GM18907 (cell line): ENCODE measurements around the gene BCL11A.

Experiments
- ATAC-seq: cut with Tn5 transposase; IDR thresholded peaks from one replicate; pipeline ENCODE4 v1.9.1; 2021; ENCODE audit warnings: mild to moderate bottlenecking, moderate library complexity; ENCODE audit not compliant: unreplicated experiment

Gene BCL11A

GRCh38 chr2:60553495-60554073, at the start of gene BCL11A:
Gene BCL11A (minus strand): TSS chr2:60553654. CDS start chr2:60553270, 384 bp downstream.
- no peak for ATAC-seq

DNA sequence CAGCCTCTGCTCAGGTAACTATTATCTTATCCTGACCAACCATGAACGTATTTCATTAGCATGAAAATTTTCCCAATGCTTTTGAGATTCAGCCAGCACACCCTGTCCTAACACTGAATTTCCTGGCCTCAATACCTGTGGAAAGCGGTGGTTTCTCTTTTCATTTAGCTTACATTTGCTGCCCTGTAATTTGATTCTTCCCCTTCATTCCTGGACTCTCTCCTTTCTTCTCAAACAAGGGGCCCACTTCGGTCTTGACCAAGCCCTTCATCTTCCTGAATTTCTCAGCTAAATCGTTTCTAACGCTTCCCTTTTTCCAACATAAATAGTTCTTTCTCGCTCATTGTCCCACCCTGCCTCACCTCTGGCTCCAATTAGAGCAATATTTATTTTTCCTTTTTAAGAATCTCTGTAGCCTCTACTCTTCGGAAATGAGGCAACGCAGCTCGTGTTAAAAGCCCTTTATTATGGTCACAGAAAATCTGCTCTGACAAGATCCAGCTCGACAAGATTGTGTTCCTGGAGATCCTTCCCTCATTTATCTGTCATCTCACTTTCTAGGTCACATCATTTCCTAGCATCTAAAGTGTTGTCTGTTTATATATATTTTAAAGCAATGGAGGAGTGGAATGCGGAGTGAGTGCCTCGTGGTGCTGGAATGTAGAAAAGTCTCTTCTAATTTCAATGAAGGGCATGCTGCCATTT, 49.5 kb upstream of the BCL11A start:
- no peak for ATAC-seq

- peak; percentile 59 for ATAC-seq
These were observed 48.9 kb upstream of the BCL11A start for GRCh38 chr2:60602388-60602787.

GRCh38 chr2:60598271-60598670, 44.8 kb upstream of the BCL11A start:
- ATAC-seq, result no peak

DNA sequence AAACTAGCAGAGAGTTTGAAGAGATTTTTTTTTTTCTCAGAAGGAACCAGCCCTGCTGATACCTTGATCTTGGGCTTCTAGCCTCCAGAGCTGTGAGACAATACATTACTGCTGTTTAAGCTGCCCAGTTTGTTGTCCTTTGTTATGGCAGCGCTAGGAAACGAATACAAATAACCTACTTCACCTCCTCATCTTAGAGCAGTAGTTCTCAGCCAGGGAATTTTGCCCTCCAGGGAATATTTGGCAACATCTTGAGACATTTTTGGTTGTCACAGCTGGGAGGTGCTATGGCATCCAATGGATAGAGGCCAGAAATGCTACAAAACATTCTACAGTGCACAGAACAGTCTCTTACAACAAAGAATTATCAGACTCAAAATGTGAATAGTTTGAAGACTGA, 43.9 kb upstream of the BCL11A start:
- no peak for ATAC-seq

DNA sequence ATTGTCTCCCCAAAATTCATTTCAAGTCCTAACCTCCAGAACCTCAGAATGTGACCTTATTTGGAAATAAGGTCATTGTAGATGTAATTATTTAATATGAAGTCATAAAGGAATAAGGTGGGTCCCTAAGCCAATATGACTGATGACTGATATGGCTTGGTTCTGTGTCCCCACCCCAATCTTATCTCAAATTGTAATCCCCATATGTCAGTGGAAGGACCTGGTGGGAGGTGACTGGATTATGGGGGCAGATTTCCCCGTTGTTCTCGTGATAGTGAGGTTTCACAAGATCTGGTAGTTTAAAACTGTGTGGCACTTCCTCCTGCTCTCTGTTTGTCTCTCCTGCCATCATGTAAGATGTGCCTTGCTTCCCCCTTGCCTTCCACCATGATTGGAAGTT, 43.0 kb upstream of the BCL11A start:
- no peak for ATAC-seq

GRCh38 chr2:60595953-60596352, 42.5 kb upstream of the BCL11A start:
- ATAC-seq, result peak; percentile 51

DNA sequence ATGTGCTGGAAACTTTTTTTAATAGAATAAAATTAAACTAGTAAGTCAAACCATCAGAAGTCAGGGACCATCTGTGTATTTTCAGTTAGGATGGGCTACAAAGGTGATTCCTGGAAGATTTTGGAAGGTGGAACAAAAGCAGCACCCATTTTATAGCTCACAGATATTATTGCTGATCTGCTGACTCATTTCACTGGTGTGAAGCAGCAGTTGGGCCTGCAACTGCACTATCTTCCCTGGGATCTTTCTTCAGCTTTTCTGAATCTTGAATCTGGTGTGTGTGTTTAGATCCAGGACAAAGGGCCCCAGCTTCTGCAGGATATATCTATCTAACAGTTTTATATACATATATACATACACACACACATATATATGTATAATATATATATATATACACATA, 35.6 kb upstream of the BCL11A start:
- ATAC-seq, result no peak

DNA sequence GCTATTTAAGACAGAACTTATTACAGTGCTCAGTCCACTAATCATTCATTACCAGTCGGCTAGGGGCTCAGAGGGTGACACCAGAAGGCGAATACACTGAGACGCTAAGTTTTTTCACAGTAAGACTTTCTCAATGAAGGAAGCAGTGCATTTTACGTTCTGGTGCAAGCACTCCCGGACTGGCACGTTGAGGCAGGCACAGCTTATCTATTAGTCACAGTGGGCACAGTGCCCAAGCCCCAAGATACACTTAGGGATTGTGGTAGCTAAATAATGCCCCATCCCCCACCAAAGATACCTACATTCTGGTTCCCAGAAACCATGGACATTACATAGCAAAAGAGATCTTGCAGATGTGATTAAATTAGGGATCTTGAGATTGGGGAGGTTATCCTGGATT, 32.6 kb upstream of the BCL11A start:
- ATAC-seq, result no peak

DNA sequence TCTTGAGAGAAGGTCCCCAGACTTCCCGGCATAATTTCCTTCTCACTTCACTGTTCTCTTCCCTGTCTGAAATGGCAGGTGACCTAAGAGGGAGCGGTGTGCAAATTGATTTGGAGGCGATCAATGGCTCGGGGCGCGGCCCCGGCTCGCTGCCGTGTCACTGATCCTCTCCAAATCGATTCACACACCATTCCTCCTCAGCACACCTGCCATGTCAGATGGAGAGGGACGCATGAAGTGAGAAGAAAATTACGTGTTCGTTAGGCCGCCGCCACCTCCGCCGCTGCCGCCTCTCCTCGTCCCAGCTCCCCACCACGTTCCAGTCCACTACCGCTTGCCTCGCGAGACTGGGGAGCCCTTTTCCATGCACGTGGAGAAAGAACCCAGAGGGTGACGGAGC, 31.8 kb upstream of the BCL11A start:
- ATAC-seq, result no peak

DNA sequence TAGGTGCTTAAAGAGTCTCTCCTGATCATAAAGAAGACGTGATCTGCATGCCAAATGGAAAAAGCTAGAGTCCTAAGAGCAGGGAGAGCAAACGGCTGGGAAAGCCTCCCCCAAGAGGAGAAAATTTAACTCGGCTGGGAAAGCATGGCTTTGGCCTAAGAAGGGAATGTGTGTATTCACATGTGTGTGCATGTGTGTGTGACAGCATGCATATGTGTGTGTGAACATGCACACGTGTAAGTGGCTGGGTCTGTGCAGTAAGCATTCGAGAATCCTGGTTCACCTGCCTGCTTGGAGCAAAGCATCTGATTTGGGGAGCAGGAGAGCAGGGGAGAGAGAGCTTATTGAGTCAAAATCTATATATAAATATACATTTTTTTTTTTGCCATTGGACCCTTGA, 30.1 kb upstream of the BCL11A start:
- ATAC-seq, result no peak

GRCh38 chr2:60581433-60582282, 28.2 kb upstream of the BCL11A start:
- peak; percentile 95 for ATAC-seq

DNA sequence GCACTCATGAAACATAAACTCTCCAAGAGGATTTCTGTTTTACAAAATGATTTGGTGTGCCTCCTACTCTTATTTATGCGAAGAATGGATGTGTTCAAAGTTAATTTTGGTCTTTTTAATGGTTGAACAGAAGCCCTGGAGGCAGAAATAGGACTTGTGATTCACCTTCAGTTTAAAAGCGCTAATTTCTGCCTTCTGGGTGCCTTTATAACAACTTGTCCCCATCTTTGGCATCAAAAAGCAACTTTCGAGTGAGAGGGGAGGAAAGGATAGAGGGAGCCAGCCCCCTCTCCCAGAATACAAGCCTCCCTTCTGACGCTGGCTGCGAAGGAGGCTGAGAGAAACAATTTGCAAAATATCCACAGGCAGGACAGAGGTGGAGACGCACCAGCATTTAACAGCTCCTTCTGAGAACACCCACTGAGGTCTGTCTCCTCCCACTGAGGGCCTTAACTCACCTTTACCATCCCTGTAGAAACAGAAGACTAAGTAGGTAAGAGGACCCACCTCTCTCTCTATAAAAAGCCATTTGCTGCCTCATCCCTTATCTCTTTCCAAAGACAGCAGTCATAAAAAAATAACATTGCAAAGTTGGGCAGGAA, 24.3 kb upstream of the BCL11A start:
- ATAC-seq, result no peak

DNA sequence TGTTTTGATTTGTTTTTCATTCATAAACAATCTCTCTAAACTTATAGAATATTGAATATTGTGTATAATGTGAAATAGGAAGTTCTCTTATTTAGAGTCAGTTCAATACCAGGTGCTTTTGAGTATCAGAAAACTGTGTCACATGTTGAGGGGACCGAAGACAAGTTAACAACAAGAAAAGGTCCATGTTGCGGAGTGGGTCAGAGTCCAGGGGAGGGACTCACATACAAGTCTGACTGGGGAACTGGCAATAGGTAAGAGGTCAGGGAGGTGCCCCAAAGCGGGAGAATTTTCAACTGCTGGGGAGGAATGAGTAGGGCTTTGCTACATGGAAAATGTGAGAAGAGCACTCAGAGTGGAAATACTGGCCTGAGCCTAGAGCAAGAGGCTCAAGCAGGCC, 19.8 kb upstream of the BCL11A start:
- ATAC-seq, result no peak

- ATAC-seq, result no peak
These were observed 16.8 kb upstream of the BCL11A start for GRCh38 chr2:60570251-60570650.

DNA sequence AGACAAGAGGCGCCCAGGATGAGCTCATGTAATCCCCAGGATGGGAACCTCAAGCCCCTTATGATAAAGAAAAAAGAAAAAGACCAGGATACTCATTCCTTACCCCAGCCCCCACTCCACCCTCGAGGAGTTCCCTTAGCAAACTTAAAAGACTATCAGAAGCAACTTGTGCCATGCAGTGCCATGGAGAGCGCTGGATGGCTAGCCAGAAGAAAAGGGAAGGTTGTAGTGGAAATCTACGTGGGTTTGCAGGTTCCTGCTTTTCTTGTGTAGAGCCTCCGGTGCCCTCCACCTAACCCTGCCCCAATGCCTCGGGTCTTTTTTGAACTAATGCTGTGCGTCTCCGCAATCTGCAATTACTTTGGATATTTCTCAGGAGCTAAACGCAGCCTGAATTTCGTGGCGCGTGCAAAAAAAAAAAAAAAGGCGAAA, 16.2 kb upstream of the BCL11A start:
- ATAC-seq, result no peak

GRCh38 chr2:60567919-60568768, 14.7 kb upstream of the BCL11A start:
- ATAC-seq, result no peak

GRCh38 chr2:60567096-60567495, 13.6 kb upstream of the BCL11A start:
- ATAC-seq, result no peak

GRCh38 chr2:60565472-60565871, 12.0 kb upstream of the BCL11A start:
- ATAC-seq, result no peak
